Parathyroid adenoma (tissue), 2 donors: ENCODE data around the gene WDR27.

ENCODE experiments used
- H2AFZ ChIP-seq: fragments of 300-600 bp; sonication (generic); one replicate; pipeline ENCODE4 v1.7.0; 2017; ENCODE audit warnings: antibody characterized with exemption, mild to moderate bottlenecking
- H3K27ac ChIP-seq: fragments of 300-600 bp; sonication (generic); one replicate; pipeline ENCODE4 v1.7.0; 2017
- H3K27me3 ChIP-seq: fragments of 300-600 bp; sonication (generic); one replicate; pipeline ENCODE4 v1.7.0; 2017; ENCODE audit warnings: low read length; ENCODE audit not compliant: control insufficient read depth, insufficient read depth
- H3K36me3 ChIP-seq: fragments of 300-600 bp; sonication (generic); one replicate; pipeline ENCODE4 v1.7.0; 2017; ENCODE audit warnings: low read length; ENCODE audit not compliant: control insufficient read depth, insufficient read depth
- H3K4me1 ChIP-seq: fragments of 300-600 bp; sonication (generic); one replicate; pipeline ENCODE4 v1.7.0; 2017; ENCODE audit warnings: control low read depth
- H3K4me2 ChIP-seq: fragments of 300-600 bp; sonication (generic); one replicate; pipeline ENCODE4 v1.7.0; 2017; ENCODE audit warnings: low read length
- H3K4me3 ChIP-seq: fragments of 300-600 bp; sonication (generic); one replicate; pipeline ENCODE4 v1.7.0; 2017; ENCODE audit warnings: low read depth, low read length
- H3K79me2 ChIP-seq: fragments of 300-600 bp; sonication (generic); one replicate; pipeline ENCODE4 v1.7.0; 2017; ENCODE audit warnings: control low read depth
- H3K9ac ChIP-seq: fragments of 300-600 bp; sonication (generic); one replicate; pipeline ENCODE4 v1.7.0; 2017; ENCODE audit warnings: mild to moderate bottlenecking
- H3K9me3 ChIP-seq: fragments of 300-600 bp; sonication (generic); one replicate; pipeline ENCODE4 v1.7.0; 2017; ENCODE audit warnings: low read length; ENCODE audit not compliant: control insufficient read depth
- TF ChIP-seq, protein P1 (sequence below): fragments of 300-600 bp; sonication (generic); IDR thresholded peaks from one replicate; pipeline ENCODE4 v1.7.0; 2017; ENCODE audit warnings: antibody characterized with exemption, mild to moderate bottlenecking
- donor health status: primary hyperparathyroidism.

WDR27 gene

DNA sequence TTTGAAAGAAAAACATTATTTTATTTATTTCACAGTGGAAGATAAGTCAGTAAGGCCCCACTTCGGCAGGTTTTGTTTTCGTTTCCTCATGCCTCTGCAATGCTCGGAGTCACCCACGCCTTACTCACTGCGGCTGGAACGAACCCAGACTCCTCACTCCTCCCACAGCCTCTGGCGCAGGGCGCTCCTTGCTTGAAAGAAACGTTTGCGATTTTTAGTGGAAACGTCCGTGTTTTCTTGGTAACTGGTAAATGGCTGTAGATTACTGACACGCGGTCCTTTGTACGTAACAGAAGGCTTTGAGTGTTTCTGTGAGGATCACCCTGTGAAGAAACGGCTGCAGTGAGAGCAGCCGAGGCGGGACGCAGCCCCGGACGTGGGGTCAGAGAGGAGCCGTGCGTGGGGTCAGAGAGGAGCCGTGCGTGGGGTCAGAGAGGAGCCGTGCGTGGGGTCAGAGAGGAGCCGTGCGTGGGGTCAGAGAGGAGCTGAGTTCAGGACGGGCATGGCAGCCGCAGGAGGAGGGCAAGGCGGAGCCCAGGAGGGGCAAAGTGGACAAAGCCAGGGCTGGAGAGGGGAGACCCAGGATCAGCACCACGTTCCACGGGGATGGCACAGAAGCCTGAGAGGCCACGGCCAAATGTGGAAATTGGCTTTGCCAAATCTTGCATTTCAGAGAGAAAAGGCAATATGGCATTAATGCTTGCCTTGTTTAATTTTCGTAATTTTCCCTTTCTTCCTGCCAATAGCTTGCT is 249.5 kb downstream of the WDR27 start:
- no peak overlapping the region for H3K4me3 ChIP-seq
- no peak overlapping the region for H2AFZ ChIP-seq
- H3K4me2 ChIP-seq: no peak overlapping the region
- H3K79me2 ChIP-seq: no peaks in the 10 kb centered on the region
- no peaks in the 10 kb centered on the region for H3K36me3 ChIP-seq
- no peaks in the 10 kb centered on the region for H3K9me3 ChIP-seq
- no peaks in the 10 kb centered on the region for H3K27me3 ChIP-seq
- no peak overlapping the region for H3K27ac ChIP-seq
- TF ChIP-seq, protein P1, sequence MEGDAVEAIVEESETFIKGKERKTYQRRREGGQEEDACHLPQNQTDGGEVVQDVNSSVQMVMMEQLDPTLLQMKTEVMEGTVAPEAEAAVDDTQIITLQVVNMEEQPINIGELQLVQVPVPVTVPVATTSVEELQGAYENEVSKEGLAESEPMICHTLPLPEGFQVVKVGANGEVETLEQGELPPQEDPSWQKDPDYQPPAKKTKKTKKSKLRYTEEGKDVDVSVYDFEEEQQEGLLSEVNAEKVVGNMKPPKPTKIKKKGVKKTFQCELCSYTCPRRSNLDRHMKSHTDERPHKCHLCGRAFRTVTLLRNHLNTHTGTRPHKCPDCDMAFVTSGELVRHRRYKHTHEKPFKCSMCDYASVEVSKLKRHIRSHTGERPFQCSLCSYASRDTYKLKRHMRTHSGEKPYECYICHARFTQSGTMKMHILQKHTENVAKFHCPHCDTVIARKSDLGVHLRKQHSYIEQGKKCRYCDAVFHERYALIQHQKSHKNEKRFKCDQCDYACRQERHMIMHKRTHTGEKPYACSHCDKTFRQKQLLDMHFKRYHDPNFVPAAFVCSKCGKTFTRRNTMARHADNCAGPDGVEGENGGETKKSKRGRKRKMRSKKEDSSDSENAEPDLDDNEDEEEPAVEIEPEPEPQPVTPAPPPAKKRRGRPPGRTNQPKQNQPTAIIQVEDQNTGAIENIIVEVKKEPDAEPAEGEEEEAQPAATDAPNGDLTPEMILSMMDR: no peak
- H3K4me1 ChIP-seq: no peaks in the 10 kb centered on the region
- no peak overlapping the region for H3K9ac ChIP-seq

DNA sequence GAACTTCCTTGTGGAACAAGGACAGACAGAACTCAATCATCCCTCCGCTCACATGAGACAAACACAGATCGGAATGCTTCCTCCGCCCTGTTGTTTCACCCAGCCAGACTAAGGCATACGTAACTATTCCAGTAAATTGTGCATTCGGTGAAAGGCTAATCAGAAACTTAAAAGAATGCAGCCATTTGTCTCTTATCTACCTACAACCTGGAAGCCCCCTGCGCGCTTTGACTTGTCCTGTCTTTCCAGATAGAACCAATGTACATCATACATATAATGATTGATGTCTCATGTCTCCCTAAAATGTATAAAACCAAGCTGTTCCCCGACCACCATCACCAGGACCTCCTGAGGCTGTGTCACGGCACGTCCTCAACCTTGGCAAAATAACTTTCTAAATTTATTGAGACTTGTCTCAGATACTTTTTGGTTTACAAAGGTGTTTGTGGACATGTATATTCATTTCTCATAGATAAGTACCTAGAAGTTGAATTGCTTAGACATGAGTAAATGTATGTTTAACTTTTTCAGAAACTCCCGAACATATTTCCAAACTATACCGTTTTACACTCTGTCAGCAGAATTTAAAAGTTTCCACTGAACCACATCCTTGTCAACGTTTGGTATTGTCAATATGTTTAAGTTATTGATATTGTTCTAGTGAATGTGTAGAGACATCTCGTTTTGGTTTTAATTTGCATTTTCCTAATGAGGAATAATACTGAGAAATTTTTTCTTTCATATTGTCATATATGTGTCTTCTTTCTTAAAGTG is 250.6 kb downstream of the WDR27 start:
- TF ChIP-seq, protein P1: no peak
- Histone ChIP-seq H3K36me3 (no peaks in the 10 kb centered on the region), H2AFZ (no peak overlapping the region), H3K79me2 (no peaks in the 10 kb centered on the region), H3K27ac (no peak overlapping the region), H3K9me3 (no peaks in the 10 kb centered on the region), H3K4me3 (no peak overlapping the region), H3K9ac (no peak overlapping the region), H3K27me3 (no peaks in the 10 kb centered on the region), H3K4me2 (no peak overlapping the region), H3K4me1 (no peaks in the 10 kb centered on the region)

DNA sequence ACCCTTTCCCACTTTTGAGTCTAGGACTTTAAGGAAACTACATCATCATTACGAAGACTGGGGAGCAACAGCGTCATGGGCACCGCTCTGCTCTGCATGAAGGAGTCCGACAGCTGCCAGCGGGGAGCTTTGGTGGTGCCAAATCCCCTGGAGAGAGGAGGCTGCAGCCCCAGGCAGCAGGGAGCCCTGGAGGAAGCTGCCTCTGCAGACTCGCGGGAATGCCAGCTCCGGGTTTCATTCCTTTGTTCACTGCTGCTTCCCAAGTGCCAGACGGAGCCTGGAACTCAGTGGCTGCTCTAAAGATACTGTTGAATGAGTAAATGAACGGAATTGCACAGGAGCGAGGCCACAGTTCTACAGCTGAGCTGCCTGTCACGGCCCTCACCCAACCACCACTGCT is 251.7 kb downstream of the WDR27 start:
- H3K4me2 ChIP-seq: no peak overlapping the region
- H3K79me2 ChIP-seq: no peaks in the 10 kb centered on the region
- H3K36me3 ChIP-seq: no peaks in the 10 kb centered on the region
- no peaks in the 10 kb centered on the region for H3K27me3 ChIP-seq
- no peak overlapping the region for H3K27ac ChIP-seq
- TF ChIP-seq, protein P1: no peak
- H3K4me3 ChIP-seq: no peak overlapping the region
- H2AFZ ChIP-seq: no peak overlapping the region
- no peak overlapping the region for H3K9ac ChIP-seq
- no peaks in the 10 kb centered on the region for H3K4me1 ChIP-seq
- H3K9me3 ChIP-seq: no peaks in the 10 kb centered on the region

DNA sequence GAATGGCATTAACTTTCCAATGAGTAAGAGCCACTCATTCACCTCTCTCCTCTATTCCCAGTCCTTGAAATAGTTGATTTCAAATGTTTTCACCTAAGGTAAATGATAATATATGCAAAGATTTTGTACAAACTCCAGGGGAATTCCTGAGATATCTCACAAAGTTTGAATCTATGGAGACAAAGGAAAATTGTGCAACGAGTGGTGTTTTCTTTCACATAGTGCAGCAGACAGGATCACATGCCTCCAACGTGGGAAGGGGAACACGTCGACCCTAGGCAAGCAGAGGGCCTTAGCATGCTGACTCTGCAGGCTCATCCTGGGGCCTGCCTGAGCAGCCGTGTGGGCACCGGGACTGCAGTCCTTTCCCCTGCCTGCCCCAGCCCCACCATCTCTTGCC is 252.6 kb downstream of the WDR27 start:
- Histone ChIP-seq H3K27me3 (no peaks in the 10 kb centered on the region), H3K9me3 (no peaks in the 10 kb centered on the region), H3K79me2 (no peaks in the 10 kb centered on the region), H3K27ac (no peak overlapping the region), H3K4me3 (no peak overlapping the region), H3K9ac (no peak overlapping the region), H3K4me1 (no peaks in the 10 kb centered on the region), H3K36me3 (no peaks in the 10 kb centered on the region), H3K4me2 (no peak overlapping the region), H2AFZ (no peak overlapping the region)
- TF ChIP-seq, protein P1: no peak
